K562 (cell line): Measurements from ENCODE around the gene COL4A1.

ENCODE experiments used
- ARNT ChIP-seq, 2 experiments: fragments of 450-650 bp; IDR thresholded peaks; 2 replicates each; pipeline ENCODE4 v1.6.1; 2016; ENCODE audit warnings: mild to moderate bottlenecking in 1 of 2
- CTCF ChIP-seq, 3 experiments: IDR thresholded peaks in 2 of 3; conservative IDR thresholded peaks in 1 of 3; 2 replicates each; pipeline ENCODE4 v1.5.1; 2011 to 2012; ENCODE audit warnings: low read length in 3 of 3, mild to moderate bottlenecking in 3 of 3, control low read depth in 2 of 3, improper control_type of control experiment in 1 of 3, inconsistent platforms in 1 of 3, low read depth in 1 of 3, mixed read lengths in 1 of 3, moderate library complexity in 1 of 3; ENCODE audit not compliant: insufficient read depth in 2 of 3
- IRF9 ChIP-seq: fragments of 450-650 bp; IDR thresholded peaks from 2 replicates; pipeline ENCODE4 v1.6.1; 2016; ENCODE audit warnings: missing biosample characterization, missing genetic modification characterization
- KDM4B ChIP-seq, 2 experiments: fragments of 450-650 bp in 1 of 2; sonication (generic) in 1 of 2; IDR thresholded peaks; 2 replicates each; pipeline ENCODE4 v1.6.1; 2016 to 2017; ENCODE audit warnings: borderline replicate concordance in 2 of 2, antibody characterized with exemption in 1 of 2, low read depth in 1 of 2, mild to moderate bottlenecking in 1 of 2
- NR0B1 ChIP-seq: fragments of 450-650 bp; IDR thresholded peaks from one replicate; pipeline ENCODE4 v1.6.1; 2018; ENCODE audit warnings: mild to moderate bottlenecking, moderate library complexity; ENCODE audit not compliant: partially characterized antibody
- PML ChIP-seq: IDR thresholded peaks from 2 replicates; pipeline ENCODE4 v1.6.1; 2012; ENCODE audit warnings: low read length, inconsistent platforms
- SMAD4 ChIP-seq: fragments of 250-450 bp; sonication (Bioruptor Pico); conservative IDR thresholded peaks from 2 replicates; pipeline ENCODE4 v1.8.0; 2021; ENCODE audit warnings: inconsistent platforms, mild to moderate bottlenecking, moderate library complexity
- ZFP36 ChIP-seq: fragments of 150-350 bp; IDR thresholded peaks from 2 replicates; pipeline ENCODE4 v1.6.1; 2018; ENCODE audit warnings: low read length, low read depth; ENCODE audit not compliant: partially characterized antibody
- TF ChIP-seq, protein P1 (sequence below), 3 experiments: fragments of 200-800 bp in 1 of 3; sonication (Bioruptor generic) in 1 of 3; sonication (generic) in 1 of 3; formaldehyde crosslinking in 1 of 3; IDR thresholded peaks; 2 replicates each; pipeline versions ENCODE4 v1.6.1 to v1.8.0; 2016 to 2022; ENCODE audit warnings: mild to moderate bottlenecking in 2 of 3, missing compliant biosample characterization in 2 of 3, missing genetic modification characterization in 2 of 3, missing genetic modification reagents in 1 of 3
- TF ChIP-seq, protein P2 (sequence below): sonication (generic); formaldehyde crosslinking; IDR thresholded peaks from 2 replicates; pipeline ENCODE4 v1.8.1; 2023; ENCODE audit warnings: mild to moderate bottlenecking, missing genetic modification reagents

DNA sequence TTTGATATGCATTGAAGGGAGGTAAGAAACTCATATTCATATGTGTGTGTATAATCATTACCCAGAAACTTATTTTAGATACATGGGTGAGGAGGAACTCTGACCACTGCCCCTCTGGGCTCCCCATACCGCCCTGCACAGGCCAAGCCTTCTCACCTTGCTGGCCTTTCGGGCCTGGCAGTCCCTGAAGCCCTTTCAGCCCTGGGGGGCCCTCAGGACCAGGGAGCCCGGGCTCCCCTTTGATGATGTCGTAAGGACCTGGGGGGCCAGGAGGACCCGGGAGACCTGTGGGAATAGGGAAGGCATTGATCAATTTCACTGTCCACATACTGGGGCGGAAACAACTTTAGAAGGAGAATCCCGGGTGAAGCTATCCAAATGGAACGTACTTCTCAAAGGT lies 142.3 kb downstream of the COL4A1 start:
- TF ChIP-seq CTCF (IDR thresholded peaks at IDR 0.05 in 2 of 3, conservative IDR thresholded peaks at IDR 0.05 in 1 of 3; ENCODE audit: insufficient read depth in 2 of 3, low read depth in 1 of 3, low read length in 3 of 3) (no peak), ZFP36 (no peak), SMAD4 (CRISPR knock-in tag) (no peak), PML (no peak), KDM4B (IDR thresholded peaks at IDR 0.05; ENCODE audit: borderline replicate concordance in 2 of 2, low read depth in 1 of 2) (no peak), ARNT (IDR thresholded peaks at IDR 0.05) (no peak), NR0B1 (no peak), IRF9 (tag) (no peak)
- TF ChIP-seq, protein P1, sequence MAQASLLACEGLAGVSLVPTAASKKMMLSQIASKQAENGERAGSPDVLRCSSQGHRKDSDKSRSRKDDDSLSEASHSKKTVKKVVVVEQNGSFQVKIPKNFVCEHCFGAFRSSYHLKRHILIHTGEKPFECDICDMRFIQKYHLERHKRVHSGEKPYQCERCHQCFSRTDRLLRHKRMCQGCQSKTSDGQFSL (CRISPR knock-in tag; IDR thresholded peaks at IDR 0.05) = no peak
- TF ChIP-seq, protein P1 (tag; IDR thresholded peaks at IDR 0.05) = no peak
- TF ChIP-seq, protein P2, sequence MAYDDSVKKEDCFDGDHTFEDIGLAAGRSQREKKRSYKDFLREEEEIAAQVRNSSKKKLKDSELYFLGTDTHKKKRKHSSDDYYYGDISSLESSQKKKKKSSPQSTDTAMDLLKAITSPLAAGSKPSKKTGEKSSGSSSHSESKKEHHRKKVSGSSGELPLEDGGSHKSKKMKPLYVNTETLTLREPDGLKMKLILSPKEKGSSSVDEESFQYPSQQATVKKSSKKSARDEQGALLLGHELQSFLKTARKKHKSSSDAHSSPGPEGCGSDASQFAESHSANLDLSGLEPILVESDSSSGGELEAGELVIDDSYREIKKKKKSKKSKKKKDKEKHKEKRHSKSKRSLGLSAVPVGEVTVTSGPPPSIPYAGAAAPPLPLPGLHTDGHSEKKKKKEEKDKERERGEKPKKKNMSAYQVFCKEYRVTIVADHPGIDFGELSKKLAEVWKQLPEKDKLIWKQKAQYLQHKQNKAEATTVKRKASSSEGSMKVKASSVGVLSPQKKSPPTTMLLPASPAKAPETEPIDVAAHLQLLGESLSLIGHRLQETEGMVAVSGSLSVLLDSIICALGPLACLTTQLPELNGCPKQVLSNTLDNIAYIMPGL (CRISPR knock-in tag) = no peak
